GM12891 (cell line): Measurements from ENCODE around the gene TRIP12.

ENCODE experiments used
- POLR2A ChIP-seq: IDR thresholded peaks from 2 replicates; pipeline ENCODE4 v1.6.1; 2011; ENCODE audit warnings: low read depth, low read length, control low read depth
- POLR2AphosphoS5 ChIP-seq: IDR thresholded peaks from 2 replicates; pipeline ENCODE4 v1.6.1; 2011; ENCODE audit warnings: low read depth, low read length, control low read depth
- SPI1 ChIP-seq: IDR thresholded peaks from 2 replicates; pipeline ENCODE4 v1.6.1; 2011; ENCODE audit warnings: low read depth, low read length, control low read depth
- TAF1 ChIP-seq: IDR thresholded peaks from 2 replicates; pipeline ENCODE4 v1.6.1; 2011; ENCODE audit warnings: low read depth, low read length, control low read depth

DNA sequence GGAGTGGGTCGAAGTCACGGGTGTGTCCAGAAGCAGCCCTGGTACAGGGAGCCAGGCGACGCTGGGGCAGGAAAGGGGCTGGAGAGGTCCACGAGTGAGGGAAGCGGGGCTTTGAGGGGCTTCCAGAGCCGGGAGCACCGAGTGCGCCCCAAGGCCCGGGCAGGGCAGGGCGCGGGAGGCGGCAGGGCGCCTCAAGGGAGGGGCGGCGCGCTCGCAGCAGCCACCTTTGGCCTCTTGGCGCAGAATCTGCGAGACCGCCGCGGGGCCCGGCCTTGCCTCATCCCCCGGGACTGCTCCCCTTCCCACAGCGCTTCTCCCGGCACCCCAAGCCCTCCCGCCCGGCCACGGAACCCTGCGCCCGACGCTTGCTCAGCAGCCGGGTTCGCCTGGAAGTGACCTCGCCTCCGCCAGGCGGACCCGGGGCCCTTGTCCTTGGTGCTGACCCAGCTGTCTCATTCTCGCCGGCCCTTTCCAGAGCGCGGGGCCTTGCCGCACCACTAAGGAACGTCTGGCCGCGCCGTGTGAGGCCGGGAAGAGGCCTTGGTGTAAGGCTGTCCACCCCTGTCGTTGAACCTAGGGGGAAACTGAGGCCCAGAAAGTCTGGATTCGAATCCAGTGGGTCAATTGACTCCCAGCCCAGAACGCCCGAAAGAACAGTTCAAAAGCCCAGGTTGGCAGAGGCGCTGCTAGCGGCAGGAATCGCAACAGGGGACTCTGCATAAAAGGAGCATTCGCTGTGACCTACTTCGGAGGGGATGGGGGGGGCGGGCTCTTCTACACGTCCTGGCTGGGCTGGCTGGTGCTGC lies 206.9 kb downstream of the TRIP12 start:
- no peak for TF ChIP-seq POLR2AphosphoS5
- no peak for TF ChIP-seq TAF1
- TF ChIP-seq POLR2A: no peak
- no peak for TF ChIP-seq SPI1
